ENCODE data around the gene EPS8.

The EPS8 gene

GRCh38 chr12:15783288-15783687, 5.9 kb downstream of the EPS8 start:
- TF ChIP-seq CTCF (IDR thresholded peaks at IDR 0.05; ENCODE audit: low read depth, low read length) = no peak

DNA sequence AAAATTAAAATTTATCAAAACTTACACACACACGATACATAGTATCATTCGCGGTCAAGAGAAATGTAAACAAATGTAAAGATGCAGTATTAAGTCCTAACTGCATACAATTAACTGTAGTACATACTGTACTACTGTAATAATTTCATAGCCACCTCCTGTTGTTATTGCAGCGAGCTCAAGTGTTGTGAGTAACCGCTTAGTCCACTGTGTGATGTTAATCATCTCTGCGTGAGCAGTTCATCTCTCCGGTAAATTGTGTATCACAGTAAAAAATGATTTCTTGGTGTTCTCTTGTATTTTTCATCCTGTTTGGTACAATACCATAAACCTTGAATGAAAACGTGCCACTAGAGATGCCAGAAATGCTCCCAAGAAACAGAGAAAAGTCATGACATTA, 6.5 kb downstream of the EPS8 start:
- H3K4me3 ChIP-seq (ENCODE audit: low read depth, low read length) = no peak overlapping the region
- no peak for TF ChIP-seq CTCF (IDR thresholded peaks at IDR 0.05; ENCODE audit: low read depth, low read length)

More at GRCh38 chr12:15783288-15783687, 5.9 kb downstream of the EPS8 start:
- H3K4me3 ChIP-seq (ENCODE audit: low read depth, low read length) = no peak overlapping the region

GRCh38 chr12:15779925-15780324, 9.3 kb downstream of the EPS8 start:
- TF ChIP-seq CTCF (IDR thresholded peaks at IDR 0.05; ENCODE audit: low read depth, low read length) = no peak
- H3K4me3 ChIP-seq (ENCODE audit: low read depth, low read length) = no peak overlapping the region

- TF ChIP-seq CTCF (IDR thresholded peaks at IDR 0.05; ENCODE audit: low read depth, low read length) = no peak
- H3K4me3 ChIP-seq (ENCODE audit: low read depth, low read length) = no peak overlapping the region
Measured at GRCh38 chr12:15778126-15778525, 11.1 kb downstream of the EPS8 start.

- H3K4me3 ChIP-seq (ENCODE audit: low read depth, low read length) = no peak overlapping the region
- no peak for TF ChIP-seq CTCF (IDR thresholded peaks at IDR 0.05; ENCODE audit: low read depth, low read length)
Measured at GRCh38 chr12:15777355-15778012, 11.7 kb downstream of the EPS8 start.

DNA sequence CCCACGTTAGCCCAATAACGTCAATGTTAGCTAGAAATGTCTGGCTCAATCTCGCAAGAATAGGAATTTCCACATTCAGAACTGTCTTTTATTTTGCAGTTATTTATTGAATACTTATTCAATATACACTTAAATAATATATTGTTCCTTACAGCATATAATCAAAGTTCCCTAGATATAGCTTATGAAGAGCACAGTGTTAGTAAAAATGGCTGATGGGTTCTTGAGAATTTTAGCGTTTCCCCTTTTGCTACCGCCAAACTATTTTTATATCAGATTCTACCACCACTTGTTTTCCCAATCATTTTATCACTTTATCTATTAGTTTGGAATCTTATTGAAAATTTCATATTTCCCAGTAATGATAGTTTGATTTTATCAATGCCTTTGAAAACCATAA, 12.7 kb downstream of the EPS8 start:
- no peak for TF ChIP-seq CTCF (IDR thresholded peaks at IDR 0.05; ENCODE audit: low read depth, low read length)
- H3K4me3 ChIP-seq (ENCODE audit: low read depth, low read length) = no peak overlapping the region

DNA sequence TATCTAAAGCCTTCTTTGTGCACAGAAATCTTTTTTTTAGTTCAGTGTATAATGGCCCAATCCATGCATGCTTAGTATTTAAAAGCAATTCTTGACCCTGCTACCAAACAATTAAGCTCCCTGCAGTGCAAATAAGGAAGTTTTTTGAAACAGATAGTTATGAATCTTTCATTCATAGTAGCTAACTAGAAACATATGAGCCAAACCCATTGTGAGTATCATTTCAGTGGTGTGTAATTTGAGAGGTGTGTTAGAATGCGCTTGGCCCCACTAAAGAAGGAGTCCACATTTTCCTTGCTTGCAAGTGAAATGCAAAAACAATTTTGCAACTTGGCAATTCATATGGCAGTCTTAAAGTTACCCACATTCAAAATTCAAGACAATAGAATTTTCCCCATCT, 14.4 kb downstream of the EPS8 start:
- no peak for TF ChIP-seq CTCF (IDR thresholded peaks at IDR 0.05; ENCODE audit: low read depth, low read length)
- no peak overlapping the region for H3K4me3 ChIP-seq (ENCODE audit: low read depth, low read length)

Measured in WI38 (cell line).